GM19099 (cell line): ENCODE measurements around the gene TMEM170A.

Experiments
- POLR2A ChIP-seq: IDR thresholded peaks from 3 replicates; pipeline ENCODE4 v1.6.1; 2011; ENCODE audit warnings: low read depth; ENCODE audit not compliant: insufficient read length; ENCODE audit errors: extremely low read depth

TMEM170A gene

DNA sequence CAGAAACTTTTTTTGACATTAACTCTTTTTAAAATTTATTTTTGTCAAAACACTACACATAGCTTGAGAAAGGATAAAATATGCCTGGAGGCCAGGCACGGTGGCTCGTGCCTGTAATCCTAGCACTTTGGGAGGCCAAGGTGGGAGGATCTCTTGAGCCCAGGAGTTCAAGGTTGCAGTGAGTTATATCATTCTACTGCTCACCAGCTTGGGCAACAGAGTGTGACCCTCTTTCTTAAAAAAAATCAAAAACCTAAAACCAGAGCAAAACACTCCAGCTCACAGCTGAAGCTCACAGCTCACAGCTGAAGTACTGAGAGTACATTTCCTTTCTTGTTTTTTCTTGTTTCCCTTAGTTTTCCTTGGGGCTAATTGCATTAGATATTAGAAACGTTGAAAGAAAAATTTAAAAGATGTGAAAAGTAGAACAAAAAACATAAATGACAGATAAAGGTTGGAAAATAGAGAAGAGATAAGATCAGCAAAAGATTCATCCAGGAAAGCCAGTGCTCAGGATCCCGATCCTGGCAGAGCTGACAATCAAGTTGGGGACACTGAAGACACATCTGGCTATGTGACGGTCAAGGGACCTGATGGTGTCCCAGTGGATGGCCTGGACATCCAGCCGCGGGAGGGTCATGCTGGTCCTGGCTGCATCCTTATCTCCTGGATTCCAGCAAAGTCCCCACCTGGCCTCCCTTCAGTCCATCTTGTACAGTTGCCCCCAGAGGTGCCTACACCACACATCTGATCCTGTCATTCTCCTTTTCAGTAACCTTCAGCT is 20.9 kb upstream of the TMEM170A start:
- no peak for TF ChIP-seq POLR2A

DNA sequence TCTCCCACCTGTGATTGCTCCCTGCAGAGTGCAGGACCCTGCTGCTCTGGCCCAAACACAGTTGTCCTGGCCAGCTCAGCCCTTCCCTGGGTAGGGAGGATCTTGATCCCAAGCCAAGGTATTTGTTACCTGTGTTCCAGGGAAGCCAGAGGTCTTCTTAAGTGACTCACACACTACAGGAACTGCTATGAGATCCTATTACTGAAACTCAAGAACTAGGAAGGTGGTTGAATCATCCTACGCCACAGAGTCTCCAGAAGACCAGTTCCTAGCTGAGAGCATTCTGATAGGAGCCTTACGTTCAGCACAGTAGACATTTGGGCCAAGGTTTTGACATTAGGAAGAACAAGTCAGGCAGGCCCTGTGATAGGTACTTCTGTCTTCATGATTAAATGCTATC is 18.7 kb upstream of the TMEM170A start:
- TF ChIP-seq POLR2A, result no peak

DNA sequence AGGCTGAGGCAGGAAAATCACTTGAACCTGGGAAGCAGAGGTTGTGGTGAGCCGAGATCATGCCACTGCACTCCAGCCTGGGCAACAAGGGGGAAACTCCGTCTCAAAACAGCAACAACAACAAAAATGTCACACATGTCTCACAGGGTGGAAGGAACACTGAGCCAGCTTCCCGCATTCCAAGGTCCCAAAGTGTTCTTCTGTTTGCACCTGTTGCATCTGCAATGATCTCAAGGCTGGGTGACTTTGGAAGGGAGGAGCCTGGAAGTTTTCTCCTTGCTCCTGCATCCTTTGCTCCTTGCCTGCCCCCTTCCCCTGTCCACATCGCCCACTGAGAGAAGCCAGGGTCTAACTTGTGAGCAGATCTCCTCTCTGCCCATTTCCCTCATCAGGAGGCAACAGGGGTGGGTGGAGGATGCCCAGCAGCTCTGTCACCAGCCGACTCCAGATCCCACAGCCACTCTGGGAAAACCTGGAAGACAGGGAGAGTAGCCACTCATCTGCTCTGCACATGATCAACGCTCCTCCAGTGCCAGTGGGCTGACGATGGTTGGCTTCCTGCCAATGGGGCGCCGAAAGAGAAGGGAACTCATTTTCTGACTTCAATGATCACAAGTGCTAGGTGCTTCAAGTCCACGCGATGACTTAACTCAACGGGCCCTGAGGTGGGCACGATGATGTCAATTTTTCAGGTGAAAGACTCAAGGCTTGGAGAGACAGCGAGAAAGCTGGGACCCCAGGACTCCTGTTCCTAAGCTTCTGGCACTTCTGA is 18.1 kb upstream of the TMEM170A start:
- TF ChIP-seq POLR2A, result no peak

DNA sequence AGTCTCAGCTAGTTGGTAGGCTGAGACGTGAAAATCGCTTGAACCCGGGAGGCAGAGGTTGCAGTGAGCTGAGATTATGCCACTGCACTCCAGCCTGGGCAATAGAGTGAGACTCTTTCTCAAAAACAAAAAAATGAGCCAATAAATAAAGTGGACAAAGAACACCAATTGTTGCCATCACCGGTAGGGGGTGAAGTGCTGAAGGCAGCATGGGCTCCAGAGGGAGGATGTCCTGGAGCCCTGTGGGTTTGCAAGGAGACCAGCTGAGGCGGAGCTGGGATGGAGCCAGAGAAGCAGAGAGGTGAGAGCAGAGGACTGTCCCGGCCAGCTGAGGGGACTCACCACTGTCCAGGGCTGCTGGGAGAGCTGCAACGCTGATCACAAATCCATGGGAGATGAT is 17.0 kb upstream of the TMEM170A start:
- no peak for TF ChIP-seq POLR2A

DNA sequence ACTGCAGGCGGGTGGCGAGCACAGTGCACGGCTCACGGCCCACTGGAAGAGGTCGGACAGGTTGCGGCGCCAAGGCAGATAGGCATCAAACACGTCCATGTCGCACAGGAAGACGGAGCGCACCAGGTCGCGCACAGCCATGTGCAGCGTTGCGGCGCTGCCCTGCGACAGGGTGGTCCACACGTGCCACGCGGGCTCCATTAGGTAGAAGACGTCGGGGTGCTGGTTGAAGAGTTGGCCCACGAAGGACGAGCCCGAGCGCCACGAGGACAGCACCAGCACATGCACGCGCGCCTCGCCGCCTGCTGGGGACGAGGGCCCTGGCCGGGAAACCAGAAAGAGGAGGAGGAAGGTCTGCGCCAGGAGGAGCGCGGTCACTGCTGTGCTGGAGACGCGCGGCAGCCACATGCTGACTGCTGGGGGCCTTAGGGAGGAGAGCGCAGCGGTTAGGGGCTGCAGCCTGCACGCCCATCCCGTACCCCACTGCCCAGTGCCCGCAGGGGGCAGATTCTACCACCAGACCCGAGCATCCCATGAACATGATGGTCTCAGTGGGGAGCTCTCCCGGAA is 15.0 kb upstream of the TMEM170A start:
- no peak for TF ChIP-seq POLR2A

DNA sequence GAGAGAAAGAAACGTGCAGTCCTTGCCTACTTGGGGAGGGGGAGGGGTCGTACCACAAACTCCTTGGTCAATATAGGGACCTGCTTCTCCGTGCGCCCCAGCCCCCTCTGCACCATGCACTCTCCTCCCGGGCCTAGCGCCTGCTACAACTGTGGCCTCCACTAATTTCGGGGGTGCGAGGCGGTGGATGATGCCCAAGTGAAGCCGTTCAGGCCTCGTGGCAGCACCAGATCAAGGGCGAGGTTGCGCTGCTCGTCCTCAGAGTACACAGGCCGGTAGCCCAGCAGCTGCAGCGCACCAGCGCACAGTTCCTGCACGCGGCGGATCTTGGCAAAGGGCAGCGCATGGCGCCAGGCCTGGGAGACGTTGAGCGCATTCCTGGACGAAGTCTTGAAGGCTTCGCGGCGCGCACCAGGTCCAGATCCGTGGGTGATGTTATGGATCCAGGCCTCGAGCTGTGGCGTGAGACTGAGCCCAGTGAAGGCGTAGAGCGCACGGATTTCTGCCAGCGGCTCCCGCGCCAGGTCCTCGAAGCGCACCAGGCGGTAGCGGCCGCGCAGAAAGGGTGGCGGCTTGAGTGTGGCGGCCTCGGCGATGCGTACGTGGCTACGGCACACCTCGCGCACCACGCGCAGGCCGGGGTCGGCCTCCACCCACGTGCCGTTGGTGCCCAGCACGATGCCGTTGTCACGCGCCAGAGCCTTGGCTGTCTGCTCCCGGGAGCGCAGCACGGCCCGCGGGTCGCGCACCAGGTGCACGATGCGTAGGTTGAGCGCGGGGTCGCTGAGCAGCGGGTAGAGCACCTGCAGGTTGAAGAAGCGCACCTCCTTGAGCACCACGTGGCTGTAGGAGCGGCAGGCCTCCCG is 14.2 kb upstream of the TMEM170A start:
- TF ChIP-seq POLR2A, result no peak

DNA sequence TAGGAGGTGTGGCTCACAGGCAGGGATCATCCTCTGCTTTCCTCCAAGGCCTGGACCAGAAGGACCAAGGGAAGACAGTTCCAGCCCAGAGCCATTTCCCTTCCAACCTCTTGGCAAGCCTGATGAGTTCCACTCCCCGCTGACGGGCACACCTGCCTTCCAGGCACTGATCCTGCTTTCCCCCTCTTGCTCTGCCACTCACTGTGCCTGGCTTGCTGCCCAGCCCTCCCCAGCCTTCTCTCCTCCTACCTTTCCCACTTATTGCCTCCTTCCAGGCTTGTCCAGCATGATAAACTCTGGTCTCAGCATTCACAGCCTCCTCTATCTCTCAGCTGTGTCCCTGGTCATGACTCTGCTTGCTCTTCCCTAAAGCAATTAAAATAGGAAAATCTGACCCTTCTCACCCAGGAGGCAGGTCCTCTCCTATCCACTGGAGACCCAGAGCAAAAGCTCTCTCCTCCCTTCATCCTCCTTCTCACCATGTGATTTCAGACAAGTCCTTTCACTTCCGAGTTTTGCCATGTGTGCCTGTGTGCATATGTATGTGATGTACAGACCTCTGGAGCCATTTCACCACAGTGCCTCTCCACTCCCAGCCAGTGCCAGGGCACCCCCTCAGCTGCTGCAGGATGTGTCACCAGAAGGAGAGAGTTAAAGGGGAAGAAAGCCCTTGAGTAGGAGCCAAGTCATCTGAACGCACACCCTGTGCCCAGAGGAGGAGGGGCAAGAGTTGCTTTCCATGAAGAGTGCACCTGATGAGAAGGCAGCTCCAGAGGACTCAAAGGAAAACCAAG is 13.4 kb upstream of the TMEM170A start:
- no peak for TF ChIP-seq POLR2A

DNA sequence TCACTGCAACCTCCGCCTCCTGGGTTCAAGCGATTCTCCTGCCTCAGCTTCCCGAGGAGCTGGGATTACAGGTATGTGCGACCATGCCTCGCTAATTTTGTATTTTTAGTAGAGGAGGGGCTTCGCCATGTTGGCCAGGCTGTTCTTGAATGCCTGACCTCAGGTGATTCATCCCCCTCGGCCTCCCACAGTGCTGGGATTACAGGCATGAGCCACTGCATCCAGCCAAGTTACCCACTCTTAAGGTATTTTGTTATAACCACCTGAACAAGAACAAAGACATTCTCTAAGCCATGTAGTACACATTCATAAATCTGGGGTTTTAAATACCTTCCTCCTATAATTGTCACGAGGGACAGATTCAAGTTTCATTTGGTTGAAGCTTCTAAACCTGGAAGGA is 12.3 kb upstream of the TMEM170A start:
- no peak for TF ChIP-seq POLR2A

DNA sequence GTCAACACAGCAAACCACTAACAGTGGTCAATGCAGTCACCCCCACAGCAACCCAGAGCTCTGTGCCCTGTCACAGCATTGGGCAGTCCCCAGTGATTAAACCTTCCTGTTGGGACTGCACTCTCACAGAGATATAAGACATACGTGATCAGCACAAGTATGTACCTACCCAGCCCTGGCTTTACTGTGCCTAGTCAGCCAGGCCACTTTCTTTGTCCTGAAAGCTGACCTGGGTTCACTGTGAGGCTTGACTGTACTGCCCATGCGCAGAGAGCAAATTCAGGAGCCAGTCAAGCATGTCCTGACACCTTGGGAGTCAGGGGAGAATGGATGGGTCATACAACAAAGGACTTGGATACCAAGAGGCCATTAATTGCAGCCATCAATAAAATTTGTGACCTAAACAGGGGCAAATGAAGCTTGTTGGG is 10.9 kb upstream of the TMEM170A start:
- no peak for TF ChIP-seq POLR2A

DNA sequence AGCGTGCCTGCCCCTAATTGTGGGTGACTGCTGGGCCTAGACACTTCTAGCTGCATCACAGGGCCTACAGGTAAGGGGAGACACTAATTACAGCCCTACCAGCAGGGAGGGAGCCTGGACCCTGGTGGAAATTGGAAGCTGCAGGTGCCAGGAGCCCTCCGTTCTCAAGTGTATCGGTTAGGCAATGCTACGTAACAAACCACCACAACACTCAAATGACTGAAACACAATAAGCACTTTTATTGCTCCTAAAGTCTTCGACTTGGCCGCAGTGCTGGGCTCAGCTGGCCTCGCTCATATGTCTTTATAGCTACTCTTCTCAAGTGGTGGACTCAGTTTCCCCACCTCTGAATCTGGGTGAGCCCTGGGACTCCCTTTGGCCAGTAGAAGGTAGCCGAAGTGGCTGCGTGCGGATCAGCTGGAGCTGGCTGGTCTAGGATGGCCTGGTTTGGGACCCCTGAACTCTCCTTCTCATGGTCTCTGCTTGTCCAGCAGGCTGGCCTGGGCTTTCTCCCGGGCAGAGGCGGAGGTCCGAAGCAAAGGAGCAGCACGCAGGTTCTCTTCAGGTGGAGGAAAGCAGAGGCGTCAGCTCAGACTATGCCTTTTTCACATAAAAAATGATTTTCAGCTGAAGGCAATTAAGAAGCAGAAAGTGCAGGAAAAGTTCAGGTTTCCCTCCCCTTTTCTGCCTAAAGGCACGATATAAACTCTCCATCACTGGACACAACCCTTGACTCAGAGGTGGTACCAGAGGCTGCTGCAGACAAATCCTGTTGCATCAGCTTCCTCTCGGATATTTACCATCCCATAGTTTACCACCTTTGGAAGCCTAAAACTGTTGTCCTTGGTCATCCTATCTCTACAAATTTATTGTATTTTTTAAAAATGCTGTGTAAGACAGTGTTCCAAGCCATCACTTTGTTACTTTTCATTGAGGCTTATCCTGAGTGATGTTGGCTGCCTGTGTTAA is 8.7 kb upstream of the TMEM170A start:
- TF ChIP-seq POLR2A, result no peak

DNA sequence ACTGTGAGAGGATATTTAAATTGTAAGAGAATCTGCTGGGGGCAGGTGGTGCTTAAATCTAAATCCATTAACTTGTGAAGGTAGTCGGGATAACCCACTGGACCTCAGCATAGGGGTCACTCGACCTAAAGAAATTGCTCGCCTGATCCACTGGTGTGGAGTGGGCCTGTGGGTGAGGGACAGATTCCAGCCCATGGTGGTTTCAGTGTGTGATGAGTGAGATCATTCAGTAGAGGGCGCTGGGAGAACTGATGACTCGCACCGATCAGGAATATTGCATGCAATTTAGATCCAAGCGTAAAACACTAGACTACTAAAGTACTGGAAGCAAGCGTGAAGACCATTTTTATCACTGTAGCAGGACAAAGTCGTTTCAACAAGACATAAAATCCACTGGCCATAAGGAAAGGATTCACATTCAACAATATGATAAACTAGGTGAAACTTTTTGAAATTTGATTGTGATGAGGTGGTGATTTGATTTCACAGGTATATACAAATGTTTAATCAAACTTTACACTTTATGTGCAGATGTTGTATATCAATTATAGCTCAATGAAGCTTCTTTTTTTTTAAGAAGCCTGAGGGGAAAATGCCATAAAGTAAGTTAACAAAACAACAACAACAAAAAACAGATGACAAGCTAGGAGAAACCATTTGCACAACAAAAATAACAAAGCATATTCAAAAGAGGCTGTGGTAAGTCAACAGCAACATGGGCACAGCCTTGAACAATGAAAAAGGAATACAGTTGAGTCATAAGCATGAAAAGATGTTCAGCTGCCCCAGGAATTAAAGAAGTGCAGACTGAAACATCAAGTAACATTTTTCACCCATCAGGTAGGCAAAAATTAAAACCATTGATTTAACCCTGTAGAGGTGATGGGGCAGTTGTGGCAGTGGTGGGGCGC is 7.5 kb upstream of the TMEM170A start:
- TF ChIP-seq POLR2A, result no peak

DNA sequence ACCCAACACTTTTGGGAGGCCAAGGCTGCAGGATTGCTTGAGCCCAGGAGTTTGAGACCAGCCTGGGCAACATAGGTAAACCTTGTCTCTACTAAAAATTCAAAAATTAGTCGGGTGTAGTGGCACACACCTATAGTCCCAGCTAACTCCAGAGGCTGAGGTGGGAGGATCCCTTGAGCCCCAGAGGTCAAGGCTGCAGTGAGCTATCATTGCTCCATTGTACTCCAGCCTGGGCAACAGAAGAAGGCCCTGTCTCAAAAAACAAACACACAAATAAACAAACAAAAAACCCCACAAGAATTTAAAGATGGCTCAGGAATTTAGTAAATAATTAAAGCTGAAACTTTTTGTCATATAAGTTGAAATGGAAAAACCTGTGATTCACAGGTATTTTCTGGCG is 2.3 kb upstream of the TMEM170A start:
- no peak for TF ChIP-seq POLR2A
